22Rv1 (cell line): ENCODE data around the gene TMC2.

Experiments
- CTCF ChIP-seq: fragments of 450-650 bp; IDR thresholded peaks from 2 replicates; pipeline ENCODE4 v1.5.1; 2017; ENCODE audit warnings: mild to moderate bottlenecking
- ZFX ChIP-seq: fragments of 450-650 bp; IDR thresholded peaks from 2 replicates; pipeline ENCODE4 v1.6.1; 2017; ENCODE audit warnings: antibody characterized with exemption, borderline replicate concordance

GRCh38 chr20:2535711-2536559 is 438 bp upstream of the TMC2 start:
- TF ChIP-seq CTCF, result no peak
- TF ChIP-seq ZFX, result no peak
